Keratinocyte (primary cell): Measurements from ENCODE around the gene FAM124A.

ENCODE experiments used
- CTCF ChIP-seq, 3 experiments: IDR thresholded peaks in 1 of 3; conservative IDR thresholded peaks in 1 of 3; optimal IDR thresholded peaks in 1 of 3; 2 replicates in 2 of 3; 3 replicates in 1 of 3; pipeline versions ENCODE3 to v1.5.1; 2011; ENCODE audit warnings: low read length in 3 of 3, mild to moderate bottlenecking in 3 of 3, moderate library complexity in 2 of 3, control low read depth in 1 of 3, inconsistent platforms in 1 of 3; ENCODE audit not compliant: insufficient read depth in 2 of 3; ENCODE audit errors: extremely low read depth in 1 of 3
- EZH2 ChIP-seq: IDR thresholded peaks from one replicate; pipeline ENCODE4 v1.6.1; 2012; ENCODE audit warnings: inconsistent platforms, mild to moderate bottlenecking, low read length, moderate library complexity

GRCh38 chr13:51194942-51195341 lies 27.3 kb upstream of the FAM124A start:
- no peak for TF ChIP-seq CTCF (optimal IDR thresholded peaks at IDR 0.05 in 1 of 3, IDR thresholded peaks at IDR 0.05 in 1 of 3, conservative IDR thresholded peaks at IDR 0.05 in 1 of 3; ENCODE audit: extremely low read depth in 1 of 3, insufficient read depth in 2 of 3, low read length in 3 of 3)
- no peak for TF ChIP-seq EZH2
